ENCODE results near the gene CH25H. TPM values are rescaled to one million over a fixed set of nuclear protein-coding genes. Genes with fewer than 3 reads are reported as not detected.

CH25H gene
- total and polyA plus RNA-seq, 2 experiments from 2014 or later, result 18.0 to 34.9 TPM

GRCh38 chr10:89207801-89208551 lies 859 bp upstream of the CH25H start:
- 14 to 15% methylated on average over 56 to 59 of the region's 60 CpGs for whole genome bisulfite sequencing, 2 experiments (ENCODE audit: low coverage in 1 of 2, low lambda C conversion rate in 2 of 2, missing lambda C conversion rate in 2 of 2)
- Histone ChIP-seq H3K36me3 (ENCODE audit: low read depth) (no peaks in the 10 kb centered on the region), H4K20me1 (ENCODE audit: insufficient read depth) (no peaks in the 10 kb centered on the region), H3F3A (ENCODE audit: insufficient read depth) (peaks cover 45% of the 10 kb centered on the region), H3K79me2 (ENCODE audit: insufficient read depth) (no peaks in the 10 kb centered on the region), H3K9me2 (ENCODE audit: insufficient read depth) (no peaks in the 10 kb centered on the region), H3K27ac (peak overlapping the region; percentile 62), H3K9ac (peak overlapping the region; percentile 67), H3K4me2 (ENCODE audit: unreplicated experiment) (peak overlapping the region; percentile 86), H2AFZ (peak overlapping the region; percentile 83), H3K4me1 (ENCODE audit: insufficient read depth) (peaks cover 40% of the 10 kb centered on the region), H3K27me3 (replicated peaks; ENCODE audit: insufficient read depth) (no peaks in the 10 kb centered on the region), H3K4me3 (peak overlapping the region; percentile 75), H3K9me3 (ENCODE audit: low read depth) (no peaks in the 10 kb centered on the region)
- TF ChIP-seq EZH2phosphoT487 (IDR thresholded peaks at IDR 0.05; ENCODE audit: insufficient read depth, low read depth), result no peak
- no peak for TF ChIP-seq EZH2 (IDR thresholded peaks at IDR 0.05; ENCODE audit: insufficient read depth, poor library complexity, severe bottlenecking)
- in situ Hi-C loops (cut with MboI), result no loop called here
- DNase-seq, result peak; percentile 62

- Histone ChIP-seq H3F3A (ENCODE audit: insufficient read depth) (peaks cover 42% of the 10 kb centered on the region), H3K4me3 (peak overlapping the region; percentile 75), H3K79me2 (ENCODE audit: insufficient read depth) (no peaks in the 10 kb centered on the region), H3K9me2 (ENCODE audit: insufficient read depth) (no peaks in the 10 kb centered on the region), H3K9ac (peak overlapping the region; percentile 67), H3K27me3 (replicated peaks; ENCODE audit: insufficient read depth) (no peaks in the 10 kb centered on the region), H3K4me2 (ENCODE audit: unreplicated experiment) (peak overlapping the region; percentile 86), H3K4me1 (ENCODE audit: insufficient read depth) (peaks cover 34% of the 10 kb centered on the region), H4K20me1 (ENCODE audit: insufficient read depth) (no peaks in the 10 kb centered on the region), H3K36me3 (ENCODE audit: low read depth) (no peaks in the 10 kb centered on the region), H3K27ac (peak overlapping the region; percentile 62), H2AFZ (peak overlapping the region; percentile 83), H3K9me3 (ENCODE audit: low read depth) (no peaks in the 10 kb centered on the region)
- TF ChIP-seq EZH2phosphoT487 (IDR thresholded peaks at IDR 0.05; ENCODE audit: insufficient read depth, low read depth) (no peak), EZH2 (IDR thresholded peaks at IDR 0.05; ENCODE audit: insufficient read depth, poor library complexity, severe bottlenecking) (no peak)
- in situ Hi-C loops (cut with MboI), result no loop called here
- DNase-seq, result peak; percentile 66
- WGBS, 2 experiments (ENCODE audit: low coverage in 1 of 2, low lambda C conversion rate in 2 of 2, missing lambda C conversion rate in 2 of 2), result 2 to 3% methylated on average over 42 of the region's 42 CpGs
These were observed 526 bp downstream of the CH25H start for GRCh38 chr10:89206402-89207180.

- Histone ChIP-seq H3K9ac (no peak overlapping the region), H3K4me2 (ENCODE audit: unreplicated experiment) (no peak overlapping the region), H2AFZ (no peak overlapping the region), H3K4me1 (ENCODE audit: insufficient read depth) (peaks cover 32% of the 10 kb centered on the region; the same call in 1 of the 2 replicates), H3F3A (ENCODE audit: insufficient read depth) (peaks cover 36% of the 10 kb centered on the region), H3K36me3 (ENCODE audit: low read depth) (no peaks in the 10 kb centered on the region), H3K9me2 (ENCODE audit: insufficient read depth) (no peaks in the 10 kb centered on the region), H4K20me1 (ENCODE audit: insufficient read depth) (no peaks in the 10 kb centered on the region), H3K27me3 (replicated peaks; ENCODE audit: insufficient read depth) (no peaks in the 10 kb centered on the region), H3K27ac (no peak overlapping the region), H3K4me3 (peak overlapping the region; percentile 75), H3K79me2 (ENCODE audit: insufficient read depth) (no peaks in the 10 kb centered on the region), H3K9me3 (ENCODE audit: low read depth) (no peaks in the 10 kb centered on the region)
- DNase-seq, result no peak
- TF ChIP-seq EZH2 (IDR thresholded peaks at IDR 0.05; ENCODE audit: insufficient read depth, poor library complexity, severe bottlenecking), result no peak
- TF ChIP-seq EZH2phosphoT487 (IDR thresholded peaks at IDR 0.05; ENCODE audit: insufficient read depth, low read depth), result no peak
- in situ Hi-C loops (cut with MboI), result no loop called here
- 62 to 65% methylated on average over 6 of the region's 6 CpGs for WGBS, 2 experiments (ENCODE audit: low coverage in 1 of 2, low lambda C conversion rate in 2 of 2, missing lambda C conversion rate in 2 of 2)
These were observed 2.4 kb downstream of the CH25H start for GRCh38 chr10:89204621-89205185.

- no peaks in the 10 kb centered on the region for H3K9me3 ChIP-seq (ENCODE audit: low read depth)
- H3K4me2 ChIP-seq (ENCODE audit: unreplicated experiment), result no peak overlapping the region
- no peak overlapping the region for H3K27ac ChIP-seq
- TF ChIP-seq EZH2phosphoT487 (IDR thresholded peaks at IDR 0.05; ENCODE audit: insufficient read depth, low read depth) (no peak), EZH2 (IDR thresholded peaks at IDR 0.05; ENCODE audit: insufficient read depth, poor library complexity, severe bottlenecking) (no peak)
- peaks cover 30% of the 10 kb centered on the region; the same call in 1 of the 2 replicates for H3K4me1 ChIP-seq (ENCODE audit: insufficient read depth)
- no peak overlapping the region for H3K9ac ChIP-seq
- 0 out of 2 replicates have a peak overlapping the region, but pooled peaks have one; percentile 23 for H2AFZ ChIP-seq
- H3K4me3 ChIP-seq, result 0 out of 2 replicates have a peak overlapping the region, but pooled peaks have one; percentile 13
- H3K9me2 ChIP-seq (ENCODE audit: insufficient read depth), result no peaks in the 10 kb centered on the region
- H4K20me1 ChIP-seq (ENCODE audit: insufficient read depth), result no peaks in the 10 kb centered on the region
- DNase-seq, result peak; percentile 25
- no peaks in the 10 kb centered on the region for H3K79me2 ChIP-seq (ENCODE audit: insufficient read depth)
- H3F3A ChIP-seq (ENCODE audit: insufficient read depth), result peaks cover 36% of the 10 kb centered on the region
- no peaks in the 10 kb centered on the region for H3K36me3 ChIP-seq (ENCODE audit: low read depth)
- in situ Hi-C loops (cut with MboI), result no loop called here
- H3K27me3 ChIP-seq (replicated peaks; ENCODE audit: insufficient read depth), result no peaks in the 10 kb centered on the region
- WGBS, 2 experiments (ENCODE audit: low coverage in 1 of 2, low lambda C conversion rate in 2 of 2, missing lambda C conversion rate in 2 of 2), result 22 to 29% methylated on average over 1 of the region's 1 CpG
These were observed 3.9 kb downstream of the CH25H start for GRCh38 chr10:89203237-89203636.

All from GM23248 (cell line).